Left lung (tissue), 14 donors: ENCODE measurements around the gene DNAJA2. TPM values are rescaled to one million over a fixed set of nuclear protein-coding genes. Genes with fewer than 3 reads are reported as not detected.

ENCODE experiments used
- ATAC-seq: fragments of 200-7000 bp; cut with Tn5 transposase; one replicate; pipeline ENCODE4 v1.9.1; 2020; ENCODE audit warnings: moderate library complexity
- DNase-seq, 4 donors: peaks; one replicate each; pipeline ENCODE4 v3.0.0-alpha.2; 2013 to 2020
- H3K27ac ChIP-seq, 2 donors: fragments of 200-600 bp; sonication (generic) in 1 of 2; one replicate each; pipeline versions ENCODE4 v1.5.0 to v1.8.0; 2020 to 2021
- H3K27me3 ChIP-seq, 2 donors: fragments of 200-600 bp; sonication (generic) in 1 of 2; one replicate each; pipeline versions ENCODE4 v1.5.0 to v1.8.0; 2020 to 2021
- H3K36me3 ChIP-seq, 2 donors: fragments of 200-600 bp; sonication (generic) in 1 of 2; one replicate each; pipeline versions ENCODE4 v1.5.0 to v1.8.0; 2020 to 2021
- H3K4me1 ChIP-seq, 2 donors: fragments of 200-600 bp; one replicate each; pipeline ENCODE4 v1.8.0; 2021
- H3K4me3 ChIP-seq, 2 donors: fragments of 200-600 bp; sonication (generic) in 1 of 2; one replicate each; pipeline versions ENCODE4 v1.5.0 to v1.8.0; 2020 to 2021; ENCODE audit warnings: mild to moderate bottlenecking in 1 of 2
- H3K9me3 ChIP-seq, 2 donors: fragments of 200-600 bp; sonication (generic) in 1 of 2; one replicate each; pipeline versions ENCODE4 v1.5.0 to v1.8.0; 2020 to 2021
- CTCF ChIP-seq, 2 donors: fragments of 200-600 bp; sonication (generic) in 1 of 2; IDR thresholded peaks; one replicate each; pipeline versions ENCODE4 v1.5.0 to v1.8.0; 2021; ENCODE audit warnings: antibody characterized with exemption in 2 of 2
- intact Hi-C, 2 donors: fragments of 100-400 bp; cut with DNase I; formaldehyde crosslinking; loops; one replicate each; pipeline versions ENCODE4 v1.11.2 to v1.14.2; 2022
- long read RNA-seq, 12 donors: library from polyadenylated mRNA in 2 of 12; unstranded in 2 of 12; transcript quantifications; one replicate each; pipeline ENCODE4 v2.0.0 and lab custom pipeline, GENCODE V29; 2019 to 2026
- polyA plus RNA-seq, 6 donors: library from polyadenylated mRNA; unstranded; fragments of 120-200 nt; gene quantifications; one replicate each; pipeline ENCODE4 v1.2.1, GENCODE V29; 2013; ENCODE audit not compliant: insufficient read length in 6 of 6
- total RNA-seq, 2 donors: library from RNA; stranded (reverse); fragmentation: NEBNext Ultra II Directional; extraction: Animal tissue kit (Norgen Biotek cat#: 25700); gene quantifications; one replicate each; pipeline ENCODE4 v1.2.1, GENCODE V29; 2021
- donor health status: DM: no; HTN: yes; CAD: no.
- donor health status: DM: no; HTN: no; CAD: no.

Gene DNAJA2
- total RNA-seq (10 to 100 TPM; 41.8 to 45.4 TPM), polyA plus RNA-seq (10 to 100 TPM; 64.0 to 71.4 (median 68.0) TPM)
- long read RNA-seq, donor 1, transcript DNAJA2-201 (9 exons, 3,122 nt), result major isoform, 33 of 34 reads
- long read RNA-seq, donor 1, partial matches to known transcripts, result 0 of 34 reads
- long read RNA-seq, donor 1, other reads (novel, unspliced or antisense), result 0 of 34 reads
- long read RNA-seq, donor 2, transcript DNAJA2-201 (9 exons, 3,122 nt), result major isoform, 17 of 44 reads
- long read RNA-seq, donor 2, partial matches to known transcripts, result 26 of 44 reads
- long read RNA-seq, donor 2, other reads (novel, unspliced or antisense), result 0 of 44 reads
- long read RNA-seq, donor 3, transcript DNAJA2-201 (9 exons, 3,122 nt), result major isoform, 22 of 22 reads
- long read RNA-seq, donor 3, partial matches to known transcripts, result 0 of 22 reads
- long read RNA-seq, donor 3, other reads (novel, unspliced or antisense), result 0 of 22 reads
- long read RNA-seq, donor 4, transcript DNAJA2-201 (9 exons, 3,122 nt), result major isoform, 20 of 28 reads
- long read RNA-seq, donor 4, partial matches to known transcripts, result 6 of 28 reads
- long read RNA-seq, donor 4, other reads (novel, unspliced or antisense), result 2 of 28 reads
- long read RNA-seq, donor 5, transcript DNAJA2-201 (9 exons, 3,122 nt), result major isoform, 15 of 15 reads
- long read RNA-seq, donor 5, partial matches to known transcripts, result 0 of 15 reads
- long read RNA-seq, donor 5, other reads (novel, unspliced or antisense), result 0 of 15 reads
- long read RNA-seq, donor 6, transcript DNAJA2-201 (9 exons, 3,122 nt), result major isoform, 24 of 25 reads
- long read RNA-seq, donor 6, partial matches to known transcripts, result 0 of 25 reads
- long read RNA-seq, donor 6, other reads (novel, unspliced or antisense), result 0 of 25 reads
- long read RNA-seq, donor 7, transcript DNAJA2-201 (9 exons, 3,122 nt), result major isoform, 13 of 13 reads
- long read RNA-seq, donor 7, partial matches to known transcripts, result 0 of 13 reads
- long read RNA-seq, donor 7, other reads (novel, unspliced or antisense), result 0 of 13 reads
- long read RNA-seq, donor 8, transcript DNAJA2-201 (9 exons, 3,122 nt), result major isoform, 9 of 9 reads
- long read RNA-seq, donor 8, partial matches to known transcripts, result 0 of 9 reads
- long read RNA-seq, donor 8, other reads (novel, unspliced or antisense), result 0 of 9 reads
- long read RNA-seq, donor 9, result 0 reads
- long read RNA-seq, donor 10, transcript DNAJA2-201 (9 exons, 3,122 nt), result major isoform, 12 of 17 reads
- long read RNA-seq, donor 10, partial matches to known transcripts, result 5 of 17 reads
- long read RNA-seq, donor 10, other reads (novel, unspliced or antisense), result 0 of 17 reads
- long read RNA-seq, donor 11, result 0 reads
- long read RNA-seq, donor 12, transcript DNAJA2-201 (9 exons, 3,122 nt), result major isoform, 22 of 28 reads
- long read RNA-seq, donor 12, partial matches to known transcripts, result 5 of 28 reads
- long read RNA-seq, donor 12, other reads (novel, unspliced or antisense), result 0 of 28 reads

- Histone ChIP-seq H3K9me3 (no peaks in the 10 kb centered on the region), H3K4me3 (peak within 1 kb of the TSS; percentile 61 to 93), H3K36me3 (peaks cover 0 to 32% of the 10 kb centered on the region in 2 donors), H3K4me1 (peaks cover 0 to 44% of the 10 kb centered on the region in 2 donors), H3K27ac (peak within 1 kb of the TSS; percentile 93 to 96), H3K27me3 (no peaks in the 10 kb centered on the region)
- TF ChIP-seq CTCF (IDR thresholded peaks at IDR 0.05), result no peak
- intact Hi-C loops, result no loop called here
- peak; percentile 94 to 97 (median 94) for DNase-seq
- peak; percentile 99 for ATAC-seq
Measured at GRCh38 chr16:46973207-46973995, at the start of gene DNAJA2. Gene DNAJA2, minus strand, starts transcription at chr16:46973674. Its CDS starts 102 bp downstream, at chr16:46973572.

GRCh38 chr16:47019568-47019967 is 46.1 kb upstream of the DNAJA2 start:
- ATAC-seq, result no peak
- H3K27me3 ChIP-seq, result no peaks in the 10 kb centered on the region
- no peaks in the 10 kb centered on the region for H3K9me3 ChIP-seq
- peaks cover 0 to 26% of the 10 kb centered on the region in 2 donors for H3K4me1 ChIP-seq
- DNase-seq, result no peak
- intact Hi-C loops, result no loop called here
- no peak overlapping the region for H3K27ac ChIP-seq
- TF ChIP-seq CTCF (IDR thresholded peaks at IDR 0.05), result no peak
- no peaks in the 10 kb centered on the region for H3K36me3 ChIP-seq
- no peak overlapping the region for H3K4me3 ChIP-seq

- DNase-seq (peak in 1 of 4 donors; percentile 26), ATAC-seq (peak; percentile 90)
- peaks cover 0 to 26% of the 10 kb centered on the region in 2 donors for H3K4me1 ChIP-seq
- intact Hi-C loops, result no loop called here
- no peaks in the 10 kb centered on the region for H3K9me3 ChIP-seq
- H3K4me3 ChIP-seq, result no peak overlapping the region
- no peak overlapping the region for H3K27ac ChIP-seq
- no peaks in the 10 kb centered on the region for H3K36me3 ChIP-seq
- peak in 1 of 2 donors; percentile 41 for TF ChIP-seq CTCF (IDR thresholded peaks at IDR 0.05)
- H3K27me3 ChIP-seq, result no peaks in the 10 kb centered on the region
Measured at GRCh38 chr16:47018223-47018891, 44.9 kb upstream of the DNAJA2 start.

- DNase-seq (no peak), ATAC-seq (no peak)
- Histone ChIP-seq H3K27ac (no peak overlapping the region), H3K4me1 (peaks cover 0 to 26% of the 10 kb centered on the region in 2 donors), H3K36me3 (no peaks in the 10 kb centered on the region), H3K27me3 (no peaks in the 10 kb centered on the region), H3K4me3 (no peak overlapping the region), H3K9me3 (no peaks in the 10 kb centered on the region)
- TF ChIP-seq CTCF (IDR thresholded peaks at IDR 0.05), result no peak
- intact Hi-C loops, result no loop called here
Measured at GRCh38 chr16:47017636-47018035, 44.2 kb upstream of the DNAJA2 start.
